Effector CD4-positive, alpha-beta T cell (primary cell): Measurements from ENCODE around the gene NIM1K.
"Not testable (repeated sequence)": the region's sequence is repeated elsewhere in the genome, so short reads cannot be mapped to it uniquely, and the experiment has no call there.

ENCODE experiments used
- DNase-seq: peaks from one replicate; pipeline ENCODE4 v3.0.0-alpha.2; 2020

NIM1K gene

DNA sequence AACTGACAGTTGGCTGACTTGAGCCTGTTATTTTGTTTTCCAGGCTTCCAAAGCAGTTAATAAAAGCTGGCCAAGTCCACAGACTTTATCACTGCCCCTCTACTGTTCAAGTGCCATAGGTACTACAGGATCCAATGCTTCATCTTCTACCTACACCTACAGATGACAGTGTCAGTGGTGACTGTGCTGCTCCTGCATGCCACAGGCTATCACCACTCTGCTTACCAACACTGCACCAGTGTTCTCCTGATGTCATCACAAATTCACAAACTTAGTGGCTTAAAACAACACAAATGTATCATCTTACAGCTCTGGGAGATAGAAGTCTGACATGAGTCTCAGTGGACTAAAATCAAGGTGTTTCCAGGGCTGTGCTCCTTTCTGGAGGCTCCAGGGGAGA lies 94.6 kb downstream of the NIM1K start:
- no peak for DNase-seq

DNA sequence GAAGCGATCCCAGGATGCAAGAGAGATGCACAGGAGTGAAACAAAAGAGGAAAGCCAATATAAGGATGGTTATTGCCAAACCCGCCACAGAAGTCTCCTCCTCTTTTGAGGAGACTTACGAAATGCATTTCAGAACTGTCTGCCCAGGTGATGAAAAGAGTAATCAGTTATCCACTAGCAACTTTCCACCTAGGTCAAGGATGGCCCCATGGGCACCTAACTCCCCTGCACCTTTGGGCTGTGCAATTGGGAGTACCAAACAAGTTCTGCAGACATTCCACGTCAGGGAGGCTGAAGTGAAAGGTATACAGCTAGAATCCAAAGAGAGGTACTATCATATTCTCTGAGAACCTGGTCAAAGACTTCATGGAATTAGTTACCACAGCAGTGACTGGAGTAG lies 95.5 kb downstream of the NIM1K start:
- DNase-seq = no peak

DNA sequence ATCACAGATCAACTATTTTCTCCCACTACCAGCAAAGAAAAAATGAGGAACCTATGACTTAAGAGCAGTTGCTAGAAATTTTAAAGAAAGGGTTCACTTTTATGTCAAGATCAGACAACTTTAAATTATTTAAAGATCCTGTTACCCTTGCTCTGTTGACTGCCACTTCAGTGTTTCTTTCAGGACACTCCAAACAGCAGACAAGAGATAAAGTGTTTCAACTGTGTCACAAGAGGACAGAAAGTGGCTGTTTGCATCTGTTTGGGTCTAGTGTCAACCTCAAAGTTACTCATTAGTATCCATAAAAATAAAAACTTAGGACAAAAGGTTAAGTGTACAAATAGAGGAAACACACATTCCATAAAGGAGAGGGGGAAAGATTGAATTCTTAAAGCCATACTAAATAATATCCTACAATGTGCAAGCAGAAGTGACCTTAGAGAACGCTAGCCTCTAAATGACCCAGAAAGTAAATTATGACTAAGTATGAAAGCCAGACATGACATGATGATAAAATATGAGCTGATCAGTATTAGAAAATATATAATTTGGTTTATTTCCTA lies 96.3 kb downstream of the NIM1K start:
- DNase-seq = no peak

DNA sequence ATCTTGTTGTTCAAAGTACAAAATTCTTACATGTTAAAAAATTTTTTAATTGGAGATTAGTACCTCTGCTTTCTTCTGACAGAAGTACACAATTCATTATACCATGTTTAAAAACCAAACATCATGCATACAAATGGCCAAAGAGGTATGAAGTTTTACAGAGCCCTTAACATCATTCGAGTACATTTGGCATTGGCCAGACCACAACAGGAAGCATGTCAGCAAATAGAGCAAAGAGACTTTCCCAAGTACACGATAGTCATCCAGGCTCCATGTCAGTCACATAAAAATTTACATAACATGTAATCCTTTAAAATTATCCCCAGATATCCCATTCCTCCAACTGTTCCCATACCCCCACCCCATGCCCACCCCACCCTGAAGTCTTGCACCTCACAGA lies 98.7 kb downstream of the NIM1K start:
- no peak for DNase-seq

DNA sequence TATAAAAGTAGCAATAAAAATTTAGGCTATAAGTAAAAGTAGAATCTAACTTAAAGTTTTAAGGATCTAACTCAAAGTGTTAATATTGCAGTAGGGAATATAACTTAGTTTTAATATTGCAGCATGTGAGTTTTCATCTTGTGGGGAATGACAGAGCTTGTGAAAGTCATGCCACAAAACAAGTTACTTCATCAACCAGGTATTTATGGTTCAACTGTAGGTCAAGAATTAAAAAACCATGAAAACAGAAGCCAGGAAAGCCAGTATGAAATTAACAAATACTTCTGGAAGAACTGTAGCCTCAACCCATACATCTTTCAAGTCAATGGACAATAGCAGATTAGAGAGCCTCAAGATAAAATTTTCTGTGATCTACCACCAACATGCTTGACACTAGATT lies 102.2 kb downstream of the NIM1K start:
- no peak for DNase-seq

DNA sequence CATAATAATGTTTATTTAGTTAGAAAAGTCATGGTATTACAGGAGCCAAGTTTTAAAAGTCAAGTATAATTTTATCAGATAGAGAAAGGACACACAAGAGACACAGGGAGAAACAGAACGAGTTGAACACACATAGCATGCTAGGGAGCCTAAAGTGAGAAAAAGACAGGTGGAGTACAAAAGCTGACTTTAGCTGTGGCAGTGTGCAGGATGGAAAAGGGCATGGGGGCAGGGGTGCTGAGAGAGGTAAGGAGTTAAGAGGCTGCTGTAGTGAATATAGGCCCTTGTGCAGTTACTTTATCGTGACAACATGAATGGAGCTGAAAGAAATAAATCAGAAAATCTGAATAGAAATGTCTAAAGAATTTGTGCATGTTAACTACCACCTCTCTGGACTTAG lies 103.2 kb downstream of the NIM1K start:
- no peak for DNase-seq

DNA sequence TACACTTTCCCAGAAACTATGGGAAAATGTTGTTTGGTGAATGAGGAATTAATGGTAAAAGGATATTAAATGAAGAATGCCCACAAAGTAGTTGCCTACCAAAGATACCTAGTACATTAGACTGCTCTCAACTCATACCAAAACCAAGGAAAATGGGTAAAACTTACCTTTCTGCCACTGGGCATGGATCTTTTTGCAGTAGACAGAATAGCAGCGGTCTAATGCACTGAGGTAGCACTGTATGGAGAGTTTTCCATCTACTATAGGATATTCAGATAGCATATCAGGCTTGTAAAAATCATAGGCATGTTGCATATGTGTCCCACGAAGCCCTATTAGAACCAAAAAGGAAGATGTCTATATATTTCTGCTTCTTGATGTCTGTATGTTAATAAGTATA lies 104.8 kb downstream of the NIM1K start:
- DNase-seq = no peak

DNA sequence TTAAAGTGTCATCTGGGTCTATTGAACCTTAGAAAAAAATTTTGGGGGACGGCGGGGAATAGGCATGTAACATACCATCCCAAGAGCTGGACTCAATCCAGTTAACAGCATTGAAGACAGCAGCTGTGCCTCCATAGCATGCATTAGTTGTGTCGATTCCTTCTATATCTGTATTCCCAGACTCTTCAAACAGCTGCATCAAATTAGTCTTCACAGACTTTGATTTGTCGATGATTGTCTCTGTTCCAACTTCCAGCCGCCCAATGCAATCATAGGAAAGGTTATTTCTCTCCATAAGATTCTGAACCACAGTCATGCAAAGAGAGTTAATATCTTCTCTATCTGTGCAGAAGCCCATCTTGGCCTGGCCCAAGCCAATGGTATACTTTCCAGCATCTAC lies 106.4 kb downstream of the NIM1K start:
- DNase-seq = no peak

DNA sequence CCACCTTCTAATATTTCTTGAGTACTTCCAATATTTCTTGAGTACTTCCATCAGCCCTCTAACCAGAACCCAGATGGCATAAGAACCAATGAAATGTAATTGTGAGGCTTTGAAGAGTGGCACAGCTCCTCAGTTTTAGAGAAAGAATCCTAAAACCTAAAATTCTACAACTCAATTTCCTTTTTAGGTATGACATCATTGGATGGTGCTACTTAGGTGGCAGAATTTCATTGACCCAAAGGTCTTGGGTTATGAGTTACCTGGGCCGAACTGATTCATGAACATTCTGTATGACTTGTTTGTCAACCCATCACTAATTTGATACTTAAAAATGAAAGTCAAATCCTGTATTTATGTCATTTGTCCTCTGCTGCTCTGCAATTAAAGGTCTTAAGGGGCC lies 108.1 kb downstream of the NIM1K start:
- no peak for DNase-seq

DNA sequence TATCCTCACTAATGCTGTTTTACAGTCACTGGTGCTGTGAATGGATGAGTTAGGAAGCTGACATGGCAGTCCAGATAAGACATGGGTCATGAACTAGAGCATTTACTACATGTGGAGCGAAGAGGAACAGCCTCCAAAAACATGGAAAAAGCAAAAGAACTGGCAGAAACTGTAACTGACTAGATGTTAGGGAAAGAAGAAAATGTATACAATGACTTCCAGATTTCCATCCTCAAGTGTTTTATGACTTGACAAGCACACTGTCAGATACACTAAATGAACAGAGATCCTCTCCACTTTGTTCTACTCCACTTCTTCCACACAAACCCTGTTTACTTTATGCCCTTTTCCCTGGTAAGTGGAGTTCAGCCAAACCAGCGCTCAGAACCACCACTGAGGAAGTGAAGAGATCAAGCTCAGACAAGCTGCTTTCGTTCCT lies 109.6 kb downstream of the NIM1K start:
- no peak for DNase-seq

DNA sequence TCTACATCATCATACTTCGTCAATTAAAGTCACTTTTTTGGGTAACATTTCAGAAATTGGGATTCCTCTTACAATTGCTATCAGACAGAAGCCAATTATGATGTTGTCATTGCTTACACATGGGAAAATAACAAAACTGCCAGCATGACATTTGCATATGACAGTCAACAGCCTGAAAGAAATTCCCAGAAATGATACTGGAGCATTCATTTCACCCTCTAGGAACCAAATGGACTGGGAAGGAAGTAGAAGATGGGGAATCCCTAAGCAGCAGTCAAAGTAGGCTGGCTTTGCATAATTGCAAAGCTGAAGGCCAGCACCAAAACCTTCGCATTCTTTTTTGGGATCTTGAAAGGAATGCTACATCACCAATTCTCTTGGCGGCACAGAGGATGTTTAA lies 110.5 kb downstream of the NIM1K start:
- DNase-seq = no peak

DNA sequence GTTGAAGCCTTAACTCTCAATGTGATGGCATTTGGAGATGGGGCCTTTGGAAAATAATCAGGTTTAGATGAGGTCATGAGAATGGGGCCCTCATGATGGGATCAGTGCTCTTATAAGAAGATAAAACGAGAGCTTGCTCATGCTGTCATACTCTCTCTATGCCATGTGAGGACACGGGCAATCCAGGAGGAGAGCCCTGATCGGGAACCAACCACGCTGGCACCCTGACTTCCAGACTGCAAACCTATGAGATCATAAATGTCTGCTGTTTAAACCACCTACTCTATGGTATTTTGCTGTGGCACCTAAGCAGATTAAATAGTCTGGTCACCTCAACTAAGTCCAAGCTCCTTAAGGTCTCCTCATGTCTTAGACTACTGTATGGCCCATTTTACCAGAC lies 111.2 kb downstream of the NIM1K start:
- DNase-seq = no peak

DNA sequence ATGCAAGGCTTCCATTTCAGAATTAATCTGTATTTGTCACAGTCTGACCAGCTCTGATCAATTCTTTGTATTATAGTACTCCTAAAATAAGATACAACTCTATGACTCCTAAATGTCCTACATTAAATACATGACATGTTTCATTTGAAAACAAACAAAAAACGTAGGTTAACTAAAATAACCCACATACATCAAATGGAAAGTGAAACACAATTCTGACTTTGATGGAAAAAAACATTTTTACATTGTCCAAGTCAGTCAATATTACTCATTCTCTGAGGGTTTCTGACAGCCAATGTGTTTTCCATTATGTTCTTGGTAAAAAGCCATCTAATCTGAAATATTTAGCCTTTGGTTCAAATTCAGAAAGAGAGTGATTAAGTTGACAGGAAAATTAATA lies 112.5 kb downstream of the NIM1K start:
- DNase-seq = no peak

DNA sequence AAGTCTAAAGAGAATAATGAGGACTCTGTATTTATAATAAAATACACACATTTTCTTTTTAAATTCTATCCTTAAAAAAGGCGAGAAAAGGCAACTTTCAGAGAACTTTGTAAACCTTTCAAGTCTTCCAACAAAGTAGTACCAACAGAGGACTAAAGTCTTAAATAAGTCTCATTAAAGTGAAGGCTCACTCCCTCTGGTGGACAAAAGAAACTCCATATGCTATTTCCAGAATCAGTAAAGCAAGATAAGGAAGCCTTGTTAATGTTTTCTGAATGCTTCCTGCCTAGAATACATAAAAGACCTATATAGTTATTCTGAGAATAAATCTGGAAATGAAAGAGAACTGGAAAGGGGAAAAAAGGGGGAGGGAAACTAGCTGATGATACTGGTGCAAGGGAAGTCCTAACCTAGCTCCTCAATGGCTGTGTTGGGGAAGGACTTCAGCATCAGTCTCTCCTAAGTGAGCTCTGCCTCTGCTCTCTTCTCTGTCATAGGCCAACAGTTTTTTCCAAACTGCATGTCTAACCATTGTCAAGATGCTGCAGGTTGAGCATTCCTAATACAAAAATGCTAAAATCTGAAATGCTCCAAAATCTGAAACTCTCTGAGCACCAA lies 114.0 kb downstream of the NIM1K start:
- no peak for DNase-seq

DNA sequence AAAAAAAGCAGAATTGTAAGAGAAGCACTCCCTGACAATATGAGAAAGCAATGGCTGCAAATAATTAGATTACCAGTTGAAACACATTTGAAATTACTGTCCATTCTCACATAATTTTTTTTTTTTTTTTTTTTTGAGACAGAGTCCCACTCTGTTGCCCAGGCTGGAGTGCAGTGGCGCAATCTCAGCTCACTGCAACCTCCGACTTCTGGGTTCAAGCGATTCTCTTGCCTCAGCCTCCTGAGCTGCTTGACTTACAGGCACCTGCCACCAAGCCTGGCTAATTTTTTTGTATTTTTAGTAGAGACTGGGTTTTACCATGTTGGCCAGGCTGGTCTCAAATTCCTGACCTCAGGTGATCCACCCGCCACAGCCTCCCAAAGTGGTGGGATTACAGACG lies 114.9 kb downstream of the NIM1K start:
- DNase-seq = not testable (repeated sequence)

DNA sequence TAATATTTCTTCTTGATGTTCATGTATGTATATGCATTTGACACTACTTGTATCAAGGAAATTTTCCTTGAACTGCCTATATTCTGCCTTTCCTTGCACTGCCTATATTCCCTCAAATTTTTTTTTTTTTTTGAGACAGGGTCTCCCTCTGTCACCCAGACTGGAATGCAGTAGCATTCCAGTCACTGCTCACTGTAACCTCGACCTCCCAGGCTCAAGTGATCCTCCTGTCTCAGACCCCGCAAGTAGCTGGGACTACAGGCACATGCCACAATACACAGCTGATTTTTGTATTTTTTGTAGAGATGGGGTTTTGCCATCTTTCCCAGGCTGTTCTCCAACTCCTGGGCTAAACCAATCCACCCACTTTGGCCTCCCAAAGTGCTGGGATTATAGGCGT lies 117.1 kb downstream of the NIM1K start:
- no peak for DNase-seq

DNA sequence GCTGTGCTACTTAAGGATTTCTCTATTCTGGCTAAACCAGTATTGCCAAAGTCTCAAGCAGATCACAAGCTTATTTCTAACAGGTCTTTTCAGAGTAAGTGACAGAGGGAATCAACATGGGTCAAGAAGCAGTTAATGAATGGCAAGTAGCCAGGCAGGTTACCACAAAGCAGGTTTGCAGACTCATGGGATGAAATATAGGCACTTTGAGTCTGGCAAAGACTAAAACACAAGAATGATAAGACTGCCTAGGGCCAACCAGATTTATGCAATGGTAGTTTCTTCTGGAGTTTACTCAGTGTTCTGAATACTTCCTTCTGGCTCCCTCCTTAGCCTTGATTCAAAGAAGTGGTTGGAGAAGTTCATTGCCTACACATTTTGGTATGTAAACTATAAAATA lies 117.6 kb downstream of the NIM1K start:
- no peak for DNase-seq

DNA sequence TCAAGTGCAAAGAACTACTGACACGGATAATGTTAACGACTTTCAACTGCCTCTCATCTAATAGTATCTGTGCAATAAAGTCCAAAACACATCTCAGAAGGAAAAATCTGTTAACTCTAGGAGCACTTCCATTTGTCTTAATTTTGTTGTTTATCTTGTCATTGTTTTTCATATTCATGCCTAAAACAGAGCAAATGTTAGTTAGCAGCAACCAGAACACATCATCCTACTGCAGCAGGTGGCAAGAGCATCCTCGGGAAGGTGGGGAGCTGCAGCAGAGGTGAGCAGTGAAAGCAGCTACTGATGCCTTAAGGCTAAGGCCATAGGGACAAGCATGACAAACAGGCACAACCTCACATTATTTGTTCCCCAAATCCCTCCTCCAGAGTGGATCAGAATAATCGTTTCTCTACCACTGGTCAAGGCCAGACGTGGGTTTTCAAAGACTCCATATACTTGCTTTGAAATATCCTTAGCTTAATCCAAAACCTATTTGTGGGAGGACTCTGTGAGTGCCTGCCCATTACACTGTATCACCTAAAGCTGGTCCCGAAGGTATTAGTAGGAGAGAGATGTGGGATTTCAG lies 120.1 kb downstream of the NIM1K start:
- no peak for DNase-seq

DNA sequence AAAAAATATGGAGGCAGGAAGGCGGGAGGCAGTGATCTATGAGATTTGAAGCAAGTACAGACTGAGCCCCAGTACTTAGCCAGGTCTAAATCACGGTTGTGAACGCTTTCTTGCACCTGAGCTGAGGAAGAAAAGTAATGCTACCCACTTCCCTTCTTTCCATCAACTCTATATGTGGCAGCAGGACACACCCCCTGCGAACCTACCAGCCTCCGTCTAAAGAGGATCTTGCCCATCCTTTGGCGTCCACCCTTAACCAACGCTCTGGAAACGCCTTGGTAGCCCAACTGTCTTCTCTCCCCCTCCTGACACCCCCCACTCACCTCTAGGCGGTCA lies 120.6 kb downstream of the NIM1K start:
- no peak for DNase-seq

DNA sequence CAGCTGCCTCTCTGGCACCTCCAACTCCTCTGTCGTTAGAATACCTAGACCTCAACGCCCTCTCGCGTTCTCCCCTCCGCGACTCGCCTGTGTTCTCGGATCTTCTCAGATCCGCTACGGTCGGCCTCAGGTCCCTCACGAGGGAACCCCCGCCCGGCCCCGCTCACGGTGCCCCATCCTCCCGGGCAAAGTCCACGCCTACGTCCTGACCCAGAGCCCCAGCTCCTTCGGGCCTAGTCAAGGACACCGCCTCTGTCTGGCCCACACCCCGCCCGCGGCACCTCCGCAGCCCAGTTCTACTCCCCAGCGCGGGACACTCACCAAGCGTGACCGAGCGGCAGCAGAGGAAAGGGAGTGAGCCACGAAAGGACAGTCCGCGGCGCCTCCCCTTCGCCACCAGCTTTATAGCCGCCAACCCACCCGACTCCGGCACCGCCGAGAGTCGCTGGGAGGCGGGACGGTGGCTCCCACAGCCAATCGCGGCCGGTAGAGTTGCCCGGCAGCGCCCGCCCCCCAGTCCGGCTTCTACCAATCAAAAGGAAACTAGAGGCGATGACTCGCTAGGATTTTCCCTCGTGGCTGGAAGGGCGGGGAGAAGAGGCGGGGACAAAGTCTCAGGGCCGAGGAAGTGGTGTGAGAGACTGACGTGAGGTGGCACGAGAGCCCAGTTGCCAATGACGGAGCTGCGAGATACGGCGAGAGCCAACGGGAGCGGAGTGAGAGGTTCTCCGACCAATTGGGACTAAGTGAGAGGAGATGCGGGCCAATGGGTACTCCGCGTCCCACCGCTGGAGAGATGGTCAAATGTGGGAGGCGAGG lies 121.2 kb downstream of the NIM1K start, which contains the start of gene HMGCS1:
TSS of gene HMGCS1 (minus strand) at position 378 of the 819 bp plus-strand sequence. CDS start 14,447 bp downstream, outside the sequence.
- DNase-seq = peak; percentile 97

DNA sequence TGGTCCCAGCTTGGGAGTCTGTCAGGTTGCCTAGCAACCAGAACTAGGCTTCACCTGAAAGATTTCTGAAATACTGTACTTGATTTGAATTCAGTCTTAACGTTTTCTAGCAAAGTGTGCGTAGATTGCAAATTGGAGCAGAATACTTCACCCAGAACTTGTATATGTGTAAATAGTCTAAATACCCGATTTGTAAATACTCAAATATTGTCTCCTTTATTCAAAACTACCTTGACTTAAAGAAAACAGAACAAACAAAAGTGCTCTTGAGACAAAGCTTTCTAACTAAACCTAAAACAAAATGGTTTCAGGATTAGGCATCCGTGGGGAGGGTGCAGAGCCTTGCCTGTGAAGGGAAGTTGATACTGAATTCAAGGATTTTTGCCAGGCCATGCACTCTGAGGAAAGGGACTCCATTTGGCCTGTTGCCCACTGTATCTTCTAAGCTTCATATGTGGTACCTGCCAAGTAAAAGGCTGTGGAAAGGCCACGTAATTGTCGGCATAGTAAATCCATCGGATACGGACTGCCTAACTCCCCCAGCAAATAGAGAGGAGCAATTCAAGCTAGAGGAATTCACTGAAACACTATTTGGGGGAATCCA lies 121.9 kb downstream of the NIM1K start:
- no peak for DNase-seq

DNA sequence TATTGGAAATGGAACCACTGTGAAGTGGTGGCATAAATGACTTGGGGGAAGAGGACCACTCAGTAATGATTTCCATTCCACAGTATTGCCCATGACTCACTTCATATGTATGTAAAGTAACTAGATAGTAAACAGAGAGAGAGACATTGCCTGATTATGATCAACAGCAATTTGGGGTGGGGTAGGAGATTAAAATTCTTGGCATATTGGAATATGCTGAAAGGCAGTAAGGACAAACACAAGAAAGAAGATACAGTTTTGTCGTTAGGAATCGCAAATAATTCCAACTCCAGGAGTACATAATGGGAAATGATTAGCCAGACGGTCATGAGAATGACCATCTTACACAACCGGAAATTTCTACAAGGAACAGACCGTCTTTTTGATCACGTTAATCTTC lies 122.7 kb downstream of the NIM1K start:
- DNase-seq = no peak

DNA sequence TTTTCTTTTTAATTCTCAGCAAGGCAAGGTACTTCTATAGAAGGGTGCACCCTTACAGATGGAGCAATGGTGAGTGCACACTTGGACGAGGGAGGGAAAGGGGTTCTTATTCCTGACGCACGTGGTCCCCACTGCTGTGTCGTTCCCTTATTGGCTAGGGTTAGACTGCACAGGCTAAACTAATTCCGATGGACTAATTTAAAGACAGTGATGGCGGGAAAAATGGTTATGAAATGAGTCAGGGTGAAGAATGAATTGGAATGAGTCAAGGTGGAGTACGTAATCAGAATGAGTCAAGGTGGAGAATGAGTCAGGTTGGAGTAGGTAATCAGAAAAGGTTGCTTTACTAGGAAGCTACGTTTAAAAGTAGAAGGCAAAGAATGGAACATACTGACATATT lies 123.2 kb downstream of the NIM1K start:
- no peak for DNase-seq

DNA sequence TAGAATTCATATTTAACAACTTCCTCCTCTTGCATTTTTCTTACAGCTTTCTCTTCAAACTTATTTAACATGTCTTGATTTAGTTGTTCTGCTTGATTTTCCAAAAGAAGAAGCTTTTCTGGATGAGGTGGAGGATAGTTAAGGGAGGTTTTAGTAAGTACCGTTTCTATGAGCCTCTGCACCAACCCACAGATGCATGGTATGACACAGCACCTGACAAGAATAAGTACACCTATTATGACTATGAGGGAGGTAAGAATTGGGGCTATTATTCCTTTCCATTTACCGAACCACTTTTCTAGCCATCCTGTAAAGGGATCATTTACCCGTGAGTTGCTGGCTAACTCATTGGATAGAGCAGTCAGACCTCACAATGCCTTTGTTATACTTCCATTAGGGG lies 123.7 kb downstream of the NIM1K start:
- DNase-seq = no peak
